Thyroid gland (tissue), 4 donors: ENCODE measurements around the gene PSENEN. TPM values are rescaled to one million over a fixed set of nuclear protein-coding genes. Genes with fewer than 3 reads are reported as not detected.

Source experiments
- DNase-seq, 2 donors: peaks; one replicate each; pipeline ENCODE4 v3.0.0-alpha.2; 2019
- H3K27ac ChIP-seq, 3 donors: fragments of 200-600 bp; sonication (generic); 1 replicate in 2 of 3; 2 replicates in 1 of 3; pipeline ENCODE4 v1.5.1; 2016 to 2019; ENCODE audit warnings: mild to moderate bottlenecking in 1 of 3, moderate library complexity in 1 of 3
- H3K27me3 ChIP-seq: fragments of 200-600 bp; sonication (generic); one replicate; pipeline ENCODE4 v1.5.1; 2019
- H3K36me3 ChIP-seq, 2 donors: fragments of 200-600 bp; sonication (generic); one replicate each; pipeline ENCODE4 v1.5.1; 2016 to 2019
- H3K4me1 ChIP-seq, 2 donors: fragments of 200-600 bp; sonication (generic); one replicate each; pipeline ENCODE4 v1.5.1; 2017 to 2019
- H3K4me3 ChIP-seq, 3 donors: fragments of 200-600 bp; sonication (generic); replicated peaks in 1 of 3; 1 replicate in 2 of 3; 2 replicates in 1 of 3; pipeline ENCODE4 v1.5.1; 2016; ENCODE audit warnings: mild to moderate bottlenecking in 1 of 3
- H3K9me3 ChIP-seq: fragments of 200-600 bp; sonication (generic); one replicate; pipeline ENCODE4 v1.5.1; 2017
- CTCF ChIP-seq, 6 experiments: fragments of 200-600 bp in 3 of 6; fragments of 450-650 bp in 3 of 6; sonication (generic) in 3 of 6; IDR thresholded peaks; one replicate each; pipeline ENCODE4 v1.5.1; 2016 to 2019; ENCODE audit warnings: antibody characterized with exemption in 6 of 6, mild to moderate bottlenecking in 2 of 6, inconsistent platforms in 1 of 6, moderate library complexity in 1 of 6
- POLR2A ChIP-seq, 2 donors: fragments of 450-650 bp; IDR thresholded peaks; one replicate each; pipeline ENCODE4 v1.6.1; 2017; ENCODE audit warnings: antibody characterized with exemption in 2 of 2, mild to moderate bottlenecking in 2 of 2, moderate library complexity in 1 of 2
- WGBS, 2 donors: methylation state at CpG; one replicate each; pipeline ENCODE4 v1.1.5; 2017; 5-methylcytosine and 5-hydroxymethylcytosine counted together
- intact Hi-C: fragments of 100-400 bp; cut with DNase I; formaldehyde crosslinking; loops from one replicate; pipeline ENCODE4 v1.15.1; 2023
- total RNA-seq, 4 donors: library from RNA; depleted of rRNA; stranded (reverse); fragments of >200 nt; gene quantifications; one replicate each; pipeline ENCODE4 v1.2.3, GENCODE V29; 2016

PSENEN gene
- total RNA-seq, 4 donors from 2014 or later, result 34.0 to 73.8 (median 40.5) TPM

GRCh38 chr19:35715355-35715809 is 30.1 kb upstream of the PSENEN start:
- Histone ChIP-seq H3K4me1 (peaks cover 18 to 23% of the 10 kb centered on the region in 2 donors), H3K9me3 (no peaks in the 10 kb centered on the region), H3K4me3 (peak overlapping the region in 1 of 3 donors; percentile 88), H3K27ac (no peak overlapping the region), H3K36me3 (no peaks in the 10 kb centered on the region), H3K27me3 (no peaks in the 10 kb centered on the region)
- TF ChIP-seq POLR2A (IDR thresholded peaks at IDR 0.05) (no peak), CTCF (IDR thresholded peaks at IDR 0.05) (no peak)
- WGBS, 2 donors, result 67 to 82% methylated on average over 1 to 6 of the region's 7 CpGs
- intact Hi-C loops, result loop anchor here (5.0 kb wide), 1 partner anchor 168 kb away; the partner anchor contains the start of gene TMEM147
- DNase-seq, result no peak

GRCh38 chr19:35715981-35716800 is 29.3 kb upstream of the PSENEN start:
- Histone ChIP-seq H3K36me3 (peaks cover 2 to 4% of the 10 kb centered on the region in 2 donors), H3K4me3 (peak overlapping the region; percentile 43 to 88 (median 49)), H3K27me3 (no peaks in the 10 kb centered on the region), H3K27ac (peak overlapping the region; percentile 39 to 90 (median 72)), H3K9me3 (no peaks in the 10 kb centered on the region), H3K4me1 (peaks cover 18 to 23% of the 10 kb centered on the region in 2 donors)
- WGBS, 2 donors, result 0 to 4% methylated on average over 34 to 36 of the region's 52 CpGs
- peak; percentile 60 to 67 for DNase-seq
- intact Hi-C loops, result loop anchor here (2.0 to 5.0 kb wide), 2 partner anchors 21 to 169 kb away; partner anchors contain the start of gene TMEM147
- TF ChIP-seq CTCF (IDR thresholded peaks at IDR 0.05) (no peak), POLR2A (IDR thresholded peaks at IDR 0.05) (no peak)

GRCh38 chr19:35716801-35717664 is 28.4 kb upstream of the PSENEN start:
- WGBS, 2 donors, result 0% methylated on average over 21 of the region's 77 CpGs
- H3K36me3 ChIP-seq, result peaks cover 9 to 10% of the 10 kb centered on the region in 2 donors
- H3K27ac ChIP-seq, result peak overlapping the region; percentile 72 to 90 (median 78)
- no peaks in the 10 kb centered on the region for H3K9me3 ChIP-seq
- intact Hi-C loops, result loop anchor here (2.0 to 5.0 kb wide), 2 partner anchors 22 to 170 kb away; partner anchors contain the start of gene TMEM147
- no peaks in the 10 kb centered on the region for H3K27me3 ChIP-seq
- DNase-seq, result peak; percentile 97
- H3K4me3 ChIP-seq, result peak overlapping the region; percentile 43 to 88 (median 49)
- TF ChIP-seq CTCF (IDR thresholded peaks at IDR 0.05), result peak; percentile 50 to 97 (median 92)
- peak in 1 of 2 donors; percentile 26 for TF ChIP-seq POLR2A (IDR thresholded peaks at IDR 0.05)
- H3K4me1 ChIP-seq, result peaks cover 18 to 23% of the 10 kb centered on the region in 2 donors

GRCh38 chr19:35717665-35718344 is 27.6 kb upstream of the PSENEN start, which contains the start of gene KMT2B:
Gene KMT2B (plus strand): TSS chr19:35718003. CDS start chr19:35718019, 16 bp downstream.
- no peak for TF ChIP-seq POLR2A (IDR thresholded peaks at IDR 0.05)
- no peak for TF ChIP-seq CTCF (IDR thresholded peaks at IDR 0.05)
- intact Hi-C loops, result loop anchor here (2.0 to 5.0 kb wide), 2 partner anchors 23 to 171 kb away; partner anchors contain the start of gene TMEM147
- no peak for DNase-seq
- Histone ChIP-seq H3K27ac (peak within 1 kb of the TSS; percentile 72 to 90 (median 78)), H3K36me3 (peaks cover 17% of the 10 kb centered on the region in 2 donors), H3K4me3 (peak within 1 kb of the TSS; percentile 49 to 98 (median 88)), H3K9me3 (no peaks in the 10 kb centered on the region), H3K4me1 (peaks cover 18 to 23% of the 10 kb centered on the region in 2 donors), H3K27me3 (no peaks in the 10 kb centered on the region)
- no CpG with 5 or more reads among the region's 109 CpGs for WGBS, 2 donors
